RWPE2 (cell line): ENCODE data around the gene GJA5.
A peak's percentile ranks its signal among the peaks of the same experiment; 100 is the strongest.

ENCODE experiments used
- ATAC-seq: fragments of 200-7000 bp; cut with Tn5 transposase; 3 replicates; pipeline ENCODE4 v1.9.1; 2021; ENCODE audit warnings: low read depth
- DNase-seq: peaks from one replicate; pipeline ENCODE4 v3.0.0-alpha.2; 2020; ENCODE audit warnings: low spot score
- H3K27ac ChIP-seq: fragments of 450-650 bp; 2 replicates; pipeline ENCODE4 v1.5.1; 2017; ENCODE audit warnings: mild to moderate bottlenecking; ENCODE audit not compliant: poor library complexity, severe bottlenecking
- H3K27me3 ChIP-seq: fragments of 250-450 bp; sonication (Bioruptor Pico); 2 replicates; pipeline ENCODE4 v1.5.1; 2021; ENCODE audit warnings: mild to moderate bottlenecking, moderate library complexity; ENCODE audit not compliant: insufficient read depth, poor library complexity, severe bottlenecking
- H3K36me3 ChIP-seq: fragments of 250-450 bp; sonication (Bioruptor Pico); 2 replicates; pipeline ENCODE4 v1.5.1; 2020; ENCODE audit warnings: low read depth, mild to moderate bottlenecking, moderate library complexity
- H3K4me1 ChIP-seq: fragments of 250-450 bp; sonication (Bioruptor Pico); 2 replicates; pipeline ENCODE4 v1.5.1; 2021; ENCODE audit warnings: mild to moderate bottlenecking, moderate library complexity; ENCODE audit not compliant: insufficient read depth, poor library complexity, severe bottlenecking
- H3K4me3 ChIP-seq: fragments of 250-450 bp; sonication (Bioruptor Pico); 2 replicates; pipeline ENCODE4 v1.5.1; 2021; ENCODE audit warnings: mild to moderate bottlenecking, moderate library complexity; ENCODE audit not compliant: severe bottlenecking
- H3K9me3 ChIP-seq: fragments of 250-450 bp; sonication (Bioruptor Pico); 2 replicates; pipeline ENCODE4 v1.5.1; 2021; ENCODE audit warnings: mild to moderate bottlenecking, moderate library complexity; ENCODE audit not compliant: severe bottlenecking
- CTCF ChIP-seq: fragments of 450-650 bp; IDR thresholded peaks from one replicate; pipeline ENCODE4 v1.5.1; 2017; ENCODE audit warnings: mild to moderate bottlenecking, moderate library complexity; ENCODE audit not compliant: poor library complexity, severe bottlenecking

The GJA5 gene

GRCh38 chr1:147751346-147751745, 9.1 kb downstream of the GJA5 start:
- TF ChIP-seq CTCF, result no peak
- no peak for DNase-seq
- no peaks in the 10 kb centered on the region for H3K36me3 ChIP-seq
- H3K4me3 ChIP-seq, result no peak overlapping the region
- H3K9me3 ChIP-seq, result no peaks in the 10 kb centered on the region
- ATAC-seq, result no peak
- no peak overlapping the region for H3K27ac ChIP-seq
- H3K27me3 ChIP-seq, result no peaks in the 10 kb centered on the region
- peaks cover 8% of the 10 kb centered on the region for H3K4me1 ChIP-seq

- Histone ChIP-seq H3K27ac (no peak overlapping the region), H3K27me3 (no peaks in the 10 kb centered on the region), H3K36me3 (no peaks in the 10 kb centered on the region), H3K4me3 (no peak overlapping the region), H3K9me3 (no peaks in the 10 kb centered on the region), H3K4me1 (peaks cover 8% of the 10 kb centered on the region)
- 0 out of 3 replicates have a peak, but pooled peaks have one; percentile 38 for ATAC-seq
- DNase-seq, result no peak
- TF ChIP-seq CTCF, result no peak
Measured at GRCh38 chr1:147750618-147751217, 9.7 kb downstream of the GJA5 start.

- Histone ChIP-seq H3K4me1 (peaks cover 8% of the 10 kb centered on the region), H3K4me3 (no peak overlapping the region), H3K36me3 (no peaks in the 10 kb centered on the region), H3K27me3 (no peaks in the 10 kb centered on the region), H3K27ac (no peak overlapping the region), H3K9me3 (no peaks in the 10 kb centered on the region)
- ATAC-seq, result peak; percentile 35; the same call in 2 of the 3 replicates
- no peak for TF ChIP-seq CTCF
- no peak for DNase-seq
Measured at GRCh38 chr1:147749792-147750191, 10.6 kb downstream of the GJA5 start.

GRCh38 chr1:147748676-147749350, 11.6 kb downstream of the GJA5 start:
- no peak for TF ChIP-seq CTCF
- peak; percentile 42; the same call in 1 of the 3 replicates for ATAC-seq

GRCh38 chr1:147747966-147748365, 12.4 kb downstream of the GJA5 start:
- Histone ChIP-seq H3K27ac (no peak overlapping the region), H3K9me3 (no peaks in the 10 kb centered on the region), H3K4me3 (no peak overlapping the region), H3K36me3 (no peaks in the 10 kb centered on the region), H3K4me1 (peaks cover 8% of the 10 kb centered on the region), H3K27me3 (no peaks in the 10 kb centered on the region)
- DNase-seq, result no peak
- no peak for ATAC-seq
- TF ChIP-seq CTCF, result no peak

More at GRCh38 chr1:147748676-147749350, 11.6 kb downstream of the GJA5 start:
- H3K9me3 ChIP-seq, result no peaks in the 10 kb centered on the region
- H3K4me3 ChIP-seq, result no peak overlapping the region
- H3K36me3 ChIP-seq, result no peaks in the 10 kb centered on the region
- no peaks in the 10 kb centered on the region for H3K27me3 ChIP-seq
- H3K27ac ChIP-seq, result no peak overlapping the region
- no peak for DNase-seq
- peaks cover 8% of the 10 kb centered on the region for H3K4me1 ChIP-seq
